OCI-LY3 (cell line): Measurements from ENCODE around the gene NARS2.

ENCODE experiments used
- H2AFZ ChIP-seq: fragments of 200-600, 300-600 bp; shearing (Covaris generic); 2 replicates; pipeline ENCODE4 v1.6.0; 2014; ENCODE audit warnings: antibody characterized with exemption, low read depth, low read length
- H3K27ac ChIP-seq: fragments of 200-600, 300-600 bp; sonication (generic); 2 replicates; pipeline ENCODE4 v1.5.1; 2014; ENCODE audit warnings: mild to moderate bottlenecking, low read length, moderate library complexity, mixed read lengths
- H3K27me3 ChIP-seq: fragments of 200-600, 300-600 bp; sonication (generic); 2 replicates; pipeline ENCODE4 v1.6.1; 2014; ENCODE audit warnings: low read depth, low read length, mixed read lengths
- H3K36me3 ChIP-seq: fragments of 200-600, 300-600 bp; sonication (generic); replicated peaks from 2 replicates; pipeline ENCODE3; 2014; ENCODE audit warnings: low read depth, low read length, mixed read lengths
- H3K4me1 ChIP-seq: fragments of 300-600, 200-600 bp; sonication (generic); 2 replicates; pipeline ENCODE4 v1.6.1; 2014; ENCODE audit warnings: low read length, mixed read lengths
- H3K4me2 ChIP-seq: fragments of 200-600, 300-600 bp; sonication (generic); 2 replicates; pipeline ENCODE4 v1.6.1; 2014; ENCODE audit warnings: low read length, mixed read lengths
- H3K4me3 ChIP-seq: fragments of 300-600, 200-600 bp; sonication (generic); 2 replicates; pipeline ENCODE4 v1.5.1; 2014; ENCODE audit warnings: antibody characterized with exemption, mild to moderate bottlenecking, low read length, moderate library complexity
- H3K79me2 ChIP-seq: fragments of 300-600, 200-600 bp; shearing (Covaris generic); 2 replicates; pipeline ENCODE4 v1.6.1; 2014; ENCODE audit warnings: mild to moderate bottlenecking, low read length, mixed read lengths
- H3K9ac ChIP-seq: fragments of 300-600, 200-600 bp; shearing (Covaris generic); 2 replicates; pipeline ENCODE4 v1.6.0; 2014; ENCODE audit warnings: mild to moderate bottlenecking, low read length, moderate library complexity
- H3K9me3 ChIP-seq: fragments of 200-600, 300-600 bp; shearing (Covaris generic); 2 replicates; pipeline ENCODE4 v1.6.1; 2014; ENCODE audit warnings: low read length, mixed read lengths; ENCODE audit not compliant: insufficient read depth
- H4K20me1 ChIP-seq: fragments of 200-600, 300-600 bp; sonication (generic); 2 replicates; pipeline ENCODE4 v1.6.1; 2016; ENCODE audit warnings: low read length, mixed read lengths; ENCODE audit not compliant: insufficient read depth
- CTCF ChIP-seq: fragments of 200-600, 300-600 bp; sonication (generic); IDR thresholded peaks from 2 replicates; pipeline ENCODE4 v1.5.1; 2014; ENCODE audit warnings: antibody characterized with exemption, low read length, low read depth
- EZH2phosphoT487 ChIP-seq: fragments of 200-600 bp; shearing (Covaris generic); IDR thresholded peaks from 2 replicates; pipeline ENCODE4 v1.6.1; 2018; ENCODE audit warnings: antibody characterized with exemption, mixed run types, low read depth

NARS2 gene

DNA sequence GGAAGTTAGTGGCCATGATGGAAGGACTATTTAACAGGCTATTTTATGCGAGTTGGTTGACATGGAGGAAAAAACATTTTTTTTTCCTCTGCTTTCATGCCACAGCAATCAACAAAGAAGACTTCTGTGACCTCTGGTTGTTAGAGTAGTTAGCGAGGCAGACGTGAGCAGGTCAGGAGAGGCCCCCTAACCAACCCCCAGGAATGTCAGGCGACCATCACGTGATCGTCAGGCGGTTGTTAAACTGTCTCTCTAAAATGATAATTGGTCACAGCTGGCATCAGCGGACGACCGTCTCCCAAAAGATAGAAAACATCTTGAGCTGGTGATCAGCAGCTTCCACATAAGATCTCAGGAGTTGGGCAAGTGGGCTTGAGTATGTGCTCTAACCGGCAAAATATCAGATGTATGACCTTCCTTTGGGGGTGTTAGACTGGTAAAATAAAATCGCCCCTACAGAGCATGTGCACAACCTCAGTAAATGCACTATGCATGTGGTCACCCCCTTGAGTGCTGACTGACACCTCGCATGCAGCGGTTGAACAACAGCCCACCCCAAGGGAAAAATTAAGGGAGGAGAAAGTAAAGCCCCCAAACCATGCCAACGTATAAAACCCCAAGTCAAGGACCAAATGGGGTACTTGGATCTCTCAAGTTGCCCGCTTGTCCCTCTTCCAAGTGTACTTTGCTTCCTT lies 20.9 kb upstream of the NARS2 start:
- Histone ChIP-seq H3K9me3 (no peaks in the 10 kb centered on the region), H4K20me1 (no peaks in the 10 kb centered on the region), H3K4me3 (no peak overlapping the region), H3K9ac (no peak overlapping the region), H3K27me3 (peaks cover 23% of the 10 kb centered on the region), H3K79me2 (no peaks in the 10 kb centered on the region), H3K4me2 (no peak overlapping the region), H3K36me3 (no peaks in the 10 kb centered on the region), H3K27ac (no peak overlapping the region), H3K4me1 (no peaks in the 10 kb centered on the region), H2AFZ (no peak overlapping the region)
- TF ChIP-seq EZH2phosphoT487 = no peak
- no peak for TF ChIP-seq CTCF

DNA sequence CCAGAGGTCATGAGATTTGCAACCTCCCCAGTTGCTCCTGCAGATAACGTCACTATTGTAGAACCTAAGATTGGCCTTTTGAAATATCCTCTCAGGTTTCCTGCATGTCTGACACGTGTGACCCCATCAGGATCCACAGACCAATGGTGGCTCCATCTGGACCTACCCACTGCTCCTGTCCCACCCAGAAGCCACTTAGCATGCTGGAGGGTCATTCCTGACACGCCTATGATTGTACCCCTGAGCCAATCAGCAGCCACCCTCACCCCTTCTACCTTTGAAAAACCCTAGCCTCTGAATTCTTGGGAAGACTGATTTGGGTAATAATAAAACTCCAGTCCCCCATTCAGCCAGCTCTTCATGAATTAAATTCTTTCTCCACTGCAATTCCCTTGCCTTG lies 20.1 kb upstream of the NARS2 start:
- no peak overlapping the region for H3K4me3 ChIP-seq
- H3K27ac ChIP-seq = no peak overlapping the region
- TF ChIP-seq EZH2phosphoT487 (no peak), CTCF (no peak)
- H3K27me3 ChIP-seq = peaks cover 23% of the 10 kb centered on the region
- H3K9me3 ChIP-seq = no peaks in the 10 kb centered on the region
- no peak overlapping the region for H3K4me2 ChIP-seq
- H3K4me1 ChIP-seq = no peaks in the 10 kb centered on the region
- no peaks in the 10 kb centered on the region for H3K79me2 ChIP-seq
- no peaks in the 10 kb centered on the region for H3K36me3 ChIP-seq
- no peak overlapping the region for H3K9ac ChIP-seq
- H4K20me1 ChIP-seq = no peaks in the 10 kb centered on the region
- no peak overlapping the region for H2AFZ ChIP-seq

- H3K9ac ChIP-seq = no peak overlapping the region
- no peaks in the 10 kb centered on the region for H4K20me1 ChIP-seq
- TF ChIP-seq EZH2phosphoT487 (no peak), CTCF (no peak)
- peaks cover 9% of the 10 kb centered on the region; the same call in 1 of the 2 replicates for H3K27me3 ChIP-seq
- no peak overlapping the region for H3K4me3 ChIP-seq
- H3K79me2 ChIP-seq = no peaks in the 10 kb centered on the region
- no peaks in the 10 kb centered on the region for H3K4me1 ChIP-seq
- no peaks in the 10 kb centered on the region for H3K36me3 ChIP-seq
- no peak overlapping the region for H2AFZ ChIP-seq
- H3K4me2 ChIP-seq = no peak overlapping the region
- peaks cover 10% of the 10 kb centered on the region; the same call in 1 of the 2 replicates for H3K9me3 ChIP-seq
- no peak overlapping the region for H3K27ac ChIP-seq
Measured at GRCh38 chr11:78588517-78588916, 13.9 kb upstream of the NARS2 start.

GRCh38 chr11:78587446-78587845 lies 12.8 kb upstream of the NARS2 start:
- no peaks in the 10 kb centered on the region for H3K36me3 ChIP-seq
- TF ChIP-seq EZH2phosphoT487 = no peak
- no peak for TF ChIP-seq CTCF
- peaks cover 6% of the 10 kb centered on the region; the same call in 1 of the 2 replicates for H3K27me3 ChIP-seq
- peaks cover 18% of the 10 kb centered on the region; the same call in 1 of the 2 replicates for H3K9me3 ChIP-seq
- H3K79me2 ChIP-seq = no peaks in the 10 kb centered on the region
- H3K27ac ChIP-seq = no peak overlapping the region
- no peak overlapping the region for H3K9ac ChIP-seq
- no peak overlapping the region for H2AFZ ChIP-seq
- no peak overlapping the region for H3K4me3 ChIP-seq
- no peak overlapping the region for H3K4me2 ChIP-seq
- H3K4me1 ChIP-seq = no peaks in the 10 kb centered on the region
- H4K20me1 ChIP-seq = no peaks in the 10 kb centered on the region
